Activated CD8-positive, alpha-beta memory T cell treated with anti-CD3 and anti-CD28 coated beads, Interleukin-2, amount 50 U/mL, for 4 hours (primary cell): ENCODE measurements around the gene ZFPL1.
"Not testable (repeated sequence)": the region's sequence is repeated elsewhere in the genome, so short reads cannot be mapped to it uniquely, and the experiment has no call there.

Experiments
- DNase-seq: peaks from one replicate; pipeline ENCODE4 v3.0.0-alpha.2; 2020

ZFPL1 gene

DNA sequence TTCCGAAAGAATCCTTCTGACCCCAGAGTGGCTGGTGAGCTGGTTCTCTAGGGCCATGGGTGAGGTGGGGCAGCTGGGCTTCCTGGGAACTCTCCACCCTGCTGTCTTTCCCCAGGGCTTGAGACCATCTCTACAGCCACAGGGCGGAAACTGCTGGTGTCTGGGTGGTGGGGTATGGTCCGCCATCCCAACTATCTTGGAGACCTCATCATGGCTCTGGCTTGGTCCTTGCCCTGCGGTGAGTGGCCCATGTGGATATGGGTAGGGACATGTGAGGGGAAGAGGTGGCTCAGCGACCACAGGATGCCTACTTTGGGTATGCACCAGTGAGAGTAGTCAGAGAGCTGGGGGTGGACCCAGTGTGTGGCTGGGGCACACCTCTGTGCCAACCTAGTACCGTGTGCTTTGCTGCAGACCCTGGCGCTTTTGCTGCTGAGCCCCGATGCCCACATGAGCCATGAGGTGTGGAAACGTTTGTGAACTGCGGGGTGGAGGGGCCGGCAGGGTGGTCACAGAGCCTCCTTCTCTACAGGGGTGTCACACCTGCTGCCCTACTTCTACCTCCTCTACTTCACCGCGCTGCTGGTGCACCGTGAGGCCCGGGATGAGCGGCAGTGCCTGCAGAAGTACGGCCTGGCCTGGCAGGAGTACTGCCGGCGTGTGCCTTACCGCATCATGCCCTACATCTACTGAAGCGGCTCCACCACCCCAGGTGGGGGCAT is 31.5 kb downstream of the ZFPL1 start:
- no peak for DNase-seq

- DNase-seq: peak; percentile 63
Observed at GRCh38 chr11:65116370-65117205, 32.6 kb downstream of the ZFPL1 start.

DNA sequence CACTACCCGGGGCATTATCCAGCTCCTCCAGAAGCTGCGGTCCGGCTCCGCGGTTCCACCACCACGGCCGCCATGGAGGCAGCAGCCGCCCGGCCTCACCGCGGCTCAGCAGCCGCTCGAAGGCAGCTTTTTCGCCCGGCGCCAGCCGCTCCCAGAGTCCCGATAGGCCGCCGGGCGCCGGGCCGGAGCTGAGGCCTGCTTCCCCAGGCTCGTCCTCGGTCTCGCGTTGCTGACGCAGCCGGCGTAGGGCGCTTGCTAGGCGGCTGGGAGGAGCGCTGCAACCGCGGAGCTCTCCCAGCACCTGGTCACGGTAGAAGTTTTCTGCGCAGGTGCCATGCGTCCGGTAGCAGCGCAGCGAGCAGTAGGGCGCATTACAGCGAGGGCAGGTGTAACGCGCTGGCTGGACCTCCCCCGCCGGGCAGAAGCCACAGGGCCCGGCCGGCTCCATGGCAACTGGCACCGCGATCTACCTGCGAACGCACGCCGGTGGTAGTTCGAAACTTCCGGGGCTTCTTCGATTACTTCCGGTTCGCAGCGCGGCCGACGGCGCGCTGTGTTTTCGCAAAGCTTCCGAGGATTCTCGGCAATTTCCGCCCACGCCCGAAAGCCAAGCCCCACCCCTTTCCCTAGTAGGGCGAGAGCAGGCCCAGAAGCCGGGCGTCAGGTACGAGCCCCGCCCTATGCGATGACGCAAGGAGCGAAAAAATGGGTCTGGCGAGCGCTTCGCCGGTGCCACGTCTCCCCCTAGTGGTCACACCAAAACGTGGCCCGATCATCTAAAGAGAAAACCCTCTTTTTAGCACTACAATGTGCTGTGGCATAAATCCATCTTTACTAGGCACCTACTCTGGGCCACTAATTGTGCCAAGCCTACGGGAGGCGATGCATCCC is 33.4 kb downstream of the ZFPL1 start, which contains the start of gene ZNHIT2:
TSS of gene ZNHIT2 (minus strand) at position 496 of the 891 bp plus-strand sequence. CDS start at position 448, 48 bp downstream.
- DNase-seq: peak; percentile 100

- peak; percentile 15 for DNase-seq
Observed at GRCh38 chr11:65118097-65118837, 34.2 kb downstream of the ZFPL1 start.

DNA sequence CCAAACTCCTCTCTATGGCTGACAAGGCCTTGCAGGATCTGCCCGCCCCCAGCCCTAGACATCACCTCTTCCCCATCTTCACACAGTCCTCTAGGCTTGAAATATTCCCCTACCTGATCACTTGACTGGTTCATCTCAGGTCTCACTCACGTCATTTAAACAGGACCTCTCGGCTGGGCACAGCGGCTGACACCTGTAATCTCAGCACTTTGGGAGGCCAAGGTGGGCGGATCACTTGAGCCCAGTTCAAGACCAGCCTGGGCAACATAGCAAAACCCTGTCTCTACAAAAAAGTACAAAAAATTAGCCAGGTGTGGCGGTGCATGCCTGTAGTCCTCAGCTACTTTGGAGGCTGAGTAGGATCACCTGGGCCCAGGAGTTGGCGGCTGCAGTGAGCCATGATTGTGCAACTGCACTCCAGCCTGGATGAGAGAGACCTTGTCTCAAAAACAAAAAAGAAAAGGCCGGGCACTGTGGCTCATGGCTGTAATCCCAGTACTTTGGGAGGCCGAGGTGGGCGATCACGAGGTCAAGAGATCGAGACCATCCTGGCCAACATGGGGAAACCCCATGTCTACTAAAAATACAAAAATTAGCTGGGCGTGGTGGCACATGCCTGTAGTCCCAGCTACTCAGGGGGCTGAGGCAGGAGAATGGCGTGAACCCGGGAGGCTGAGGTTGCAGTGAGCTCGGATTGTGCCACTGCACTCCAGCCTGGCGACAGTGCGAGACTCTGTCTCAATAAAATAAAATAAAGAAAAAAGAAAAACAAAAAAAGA is 35.1 kb downstream of the ZFPL1 start:
- DNase-seq: not testable (repeated sequence)

DNA sequence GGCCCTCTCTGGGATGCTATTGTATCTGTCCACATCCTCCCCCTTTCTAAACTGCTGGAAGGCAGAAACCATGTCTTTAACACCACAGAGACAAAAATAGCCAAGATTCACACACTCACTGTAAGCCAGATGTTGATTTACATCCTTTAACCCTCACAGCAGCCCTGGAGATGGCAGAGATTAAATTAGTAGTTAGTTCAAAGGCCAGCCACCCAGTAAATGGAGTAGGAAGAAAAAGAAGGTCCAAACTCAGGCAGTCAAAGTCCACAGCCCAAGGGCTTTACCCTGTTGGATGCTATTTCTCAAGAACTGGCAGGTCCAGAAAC is 35.6 kb downstream of the ZFPL1 start:
- DNase-seq: no peak

DNA sequence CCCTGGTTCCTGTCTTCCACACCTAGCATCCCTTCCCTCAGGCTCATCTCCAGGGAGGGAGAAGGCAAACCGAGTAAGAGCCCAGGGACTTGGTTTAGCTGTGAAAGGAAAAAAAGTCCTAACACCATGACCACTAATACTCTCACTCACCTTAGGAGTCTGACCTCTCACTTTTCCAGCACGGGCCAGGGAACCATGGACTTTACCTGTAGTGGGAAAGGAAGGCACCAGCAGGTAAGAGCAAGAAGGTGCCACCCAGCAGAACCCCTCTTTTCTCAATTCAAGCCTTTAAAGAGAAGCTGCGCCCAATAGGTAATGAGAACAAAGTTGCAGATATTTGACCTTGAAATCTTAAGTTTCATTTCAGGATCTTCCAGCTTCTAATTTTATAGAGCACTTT is 36.8 kb downstream of the ZFPL1 start:
- DNase-seq: no peak

- DNase-seq: no peak
Observed at GRCh38 chr11:65121447-65121864, 37.4 kb downstream of the ZFPL1 start.

- DNase-seq: peak; percentile 99
Observed at GRCh38 chr11:65121865-65122696, 38.1 kb downstream of the ZFPL1 start, which contains the start of the genes FAU and MRPL49. Gene FAU (minus strand): TSS chr11:65122134. CDS start chr11:65121813, 321 bp downstream. Gene MRPL49 (plus strand): TSS chr11:65122321. CDS start chr11:65122347, 26 bp downstream.

DNA sequence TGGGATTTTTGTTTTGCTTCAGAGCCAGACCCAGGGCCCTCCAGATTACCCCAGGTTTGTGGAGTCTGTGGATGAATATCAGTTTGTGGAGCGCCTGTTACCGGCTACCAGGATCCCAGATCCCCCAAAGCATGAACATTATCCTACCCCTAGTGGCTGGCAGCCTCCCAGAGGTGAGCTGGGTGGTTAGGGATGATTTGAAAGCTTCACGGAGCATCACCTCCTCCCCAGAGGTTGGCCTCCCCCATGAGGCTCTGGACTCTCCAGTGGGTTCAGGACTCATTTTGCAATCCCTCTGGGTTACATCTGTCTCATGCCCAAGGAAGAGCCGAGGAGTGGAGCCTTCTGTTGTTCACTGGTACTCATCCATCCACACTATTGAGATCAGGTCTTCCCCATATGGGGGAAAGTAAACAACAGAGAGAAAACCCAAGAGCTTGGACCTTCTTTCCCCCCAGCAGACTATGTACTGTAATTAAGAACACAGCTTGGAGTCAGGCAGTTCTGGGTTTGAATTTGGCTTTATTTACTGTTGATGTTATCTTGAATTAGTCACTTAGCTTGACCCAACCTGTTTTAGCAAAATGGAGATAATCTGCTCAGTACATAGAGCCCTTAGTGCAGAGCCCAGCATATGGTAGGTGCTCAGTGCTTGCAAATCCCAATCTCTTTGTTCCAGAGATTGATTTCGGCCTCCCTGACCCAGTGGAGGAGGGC is 40.6 kb downstream of the ZFPL1 start:
- no peak for DNase-seq

DNA sequence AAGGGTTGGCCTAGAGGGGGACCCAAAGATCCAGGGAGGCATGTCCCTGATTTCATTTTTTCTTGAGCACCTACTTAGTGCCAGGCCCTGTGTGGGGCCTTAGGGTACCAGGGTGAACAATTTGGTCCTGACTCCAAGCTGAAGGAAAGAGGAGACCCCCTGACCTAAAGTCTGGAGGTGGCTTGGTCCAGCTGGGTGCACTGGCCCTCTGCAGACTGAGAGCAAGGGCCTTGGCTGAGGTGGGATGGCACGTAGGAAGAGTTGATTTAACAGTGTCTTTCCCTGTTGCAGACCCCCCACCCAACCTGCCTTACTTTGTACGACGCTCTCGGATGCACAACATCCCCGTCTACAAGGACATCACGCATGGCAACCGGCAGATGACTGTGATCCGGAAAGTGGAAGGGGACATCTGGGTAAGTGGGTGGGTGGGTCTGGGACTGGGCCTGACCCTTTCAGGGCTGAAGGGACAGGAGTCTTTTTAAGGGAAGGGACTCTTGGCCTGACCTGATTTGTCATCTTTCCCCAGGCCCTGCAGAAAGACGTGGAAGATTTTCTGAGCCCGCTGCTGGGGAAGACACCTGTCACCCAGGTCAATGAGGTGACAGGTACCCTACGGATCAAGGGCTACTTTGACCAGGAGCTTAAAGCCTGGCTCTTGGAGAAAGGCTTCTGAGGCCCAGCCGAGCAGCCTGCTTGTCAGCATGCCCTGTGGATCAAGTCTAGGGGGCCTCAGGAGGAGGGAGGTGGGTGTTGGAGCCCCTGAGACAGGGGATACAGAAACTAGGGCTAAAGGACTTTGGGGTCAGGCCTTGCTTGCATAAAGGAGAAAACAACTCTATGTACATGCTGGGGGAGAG is 41.4 kb downstream of the ZFPL1 start:
- no peak for DNase-seq

GRCh38 chr11:65126624-65127274 is 42.7 kb downstream of the ZFPL1 start:
- DNase-seq: no peak

- DNase-seq: no peak
Observed at GRCh38 chr11:65127473-65128181, 43.6 kb downstream of the ZFPL1 start.

GRCh38 chr11:65128182-65129145 is 44.4 kb downstream of the ZFPL1 start:
- no peak for DNase-seq

DNA sequence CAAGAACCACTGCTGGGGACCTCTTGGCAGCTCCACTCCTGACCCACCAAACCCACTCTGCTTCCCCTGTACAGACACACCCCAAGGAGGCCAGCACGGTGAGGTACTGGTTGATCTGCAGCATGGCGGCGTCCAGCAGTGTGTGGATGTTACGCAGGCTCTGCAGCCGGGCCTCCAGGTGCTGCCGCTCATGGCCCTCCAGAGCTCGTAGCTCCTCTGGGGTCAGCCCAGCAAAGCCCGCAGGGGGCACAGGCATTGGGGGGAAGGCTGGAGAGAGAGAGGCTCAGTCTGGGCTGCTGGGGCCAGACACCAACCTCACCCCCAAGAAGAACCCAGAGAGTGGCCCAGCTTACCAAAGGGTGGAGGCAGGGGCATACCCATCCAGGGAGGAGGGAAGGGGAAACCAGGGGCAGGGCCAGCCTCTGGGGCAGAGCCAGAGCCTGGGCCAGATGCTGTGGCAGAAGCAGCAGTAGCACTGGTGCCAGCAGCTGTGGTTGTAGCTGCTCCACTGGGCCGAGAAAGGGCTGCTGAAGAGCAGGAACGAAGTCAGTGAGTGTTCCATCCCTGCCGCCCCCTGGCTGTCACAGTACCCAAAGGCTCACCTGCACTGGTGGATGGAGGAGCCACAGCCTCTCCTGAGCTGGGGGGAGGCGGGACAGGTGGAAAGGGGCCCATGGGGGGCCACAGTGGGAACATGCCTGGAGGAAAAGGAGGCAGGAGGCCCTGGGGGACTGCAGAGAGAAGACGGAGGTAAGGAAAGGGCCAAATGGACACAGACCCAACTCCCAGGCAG is 45.8 kb downstream of the ZFPL1 start:
- no peak for DNase-seq
